Midbrain (tissue), 1 donor: ENCODE measurements around the gene ESYT1.

Source experiments
- DNase-seq: peaks from one replicate; lab custom pipeline; 2025; lab: John Stamatoyannopoulos, UW

ESYT1 gene

GRCh38 chr12:56127485-56127887, 581 bp upstream of the ESYT1 start:
- no peak for DNase-seq

- no peak for DNase-seq
These were observed 671 bp downstream of the ESYT1 start for GRCh38 chr12:56128670-56129205.

GRCh38 chr12:56129206-56129941, 1.3 kb downstream of the ESYT1 start:
- no peak for DNase-seq

GRCh38 chr12:56129942-56130495, 2.0 kb downstream of the ESYT1 start:
- no peak for DNase-seq

- DNase-seq, result no peak
These were observed 2.8 kb downstream of the ESYT1 start for GRCh38 chr12:56130876-56131275.

GRCh38 chr12:56134897-56135296, 6.8 kb downstream of the ESYT1 start:
- DNase-seq, result no peak

GRCh38 chr12:56137853-56138571, 9.9 kb downstream of the ESYT1 start:
- DNase-seq, result no peak

GRCh38 chr12:56141946-56142784, 14.1 kb downstream of the ESYT1 start:
- no peak for DNase-seq

GRCh38 chr12:56143217-56143616, 15.2 kb downstream of the ESYT1 start:
- no peak for DNase-seq

GRCh38 chr12:56143870-56144269, 15.8 kb downstream of the ESYT1 start:
- DNase-seq, result no peak

- DNase-seq, result no peak
These were observed 17.1 kb downstream of the ESYT1 start for GRCh38 chr12:56145217-56145616.

GRCh38 chr12:56146492-56147460, 18.7 kb downstream of the ESYT1 start:
- DNase-seq, result no peak

GRCh38 chr12:56150563-56150962, 22.5 kb downstream of the ESYT1 start:
- DNase-seq, result no peak

- no peak for DNase-seq
These were observed 23.6 kb downstream of the ESYT1 start for GRCh38 chr12:56151672-56152131.

GRCh38 chr12:56152132-56152755, 24.2 kb downstream of the ESYT1 start, which contains the start of gene MYL6B:
Gene MYL6B (plus strand): TSS chr12:56152587. CDS start chr12:56153919, 1,332 bp downstream.
- DNase-seq, result peak; percentile 93

GRCh38 chr12:56152756-56153677, 24.9 kb downstream of the ESYT1 start:
- DNase-seq, result no peak

GRCh38 chr12:56153678-56154065, 25.6 kb downstream of the ESYT1 start:
- no peak for DNase-seq

GRCh38 chr12:56154246-56154771, 26.2 kb downstream of the ESYT1 start:
- no peak for DNase-seq

- no peak for DNase-seq
These were observed 26.8 kb downstream of the ESYT1 start for GRCh38 chr12:56154818-56155217.
